ENCODE results near the gene CCDC70.

The CCDC70 gene

DNA sequence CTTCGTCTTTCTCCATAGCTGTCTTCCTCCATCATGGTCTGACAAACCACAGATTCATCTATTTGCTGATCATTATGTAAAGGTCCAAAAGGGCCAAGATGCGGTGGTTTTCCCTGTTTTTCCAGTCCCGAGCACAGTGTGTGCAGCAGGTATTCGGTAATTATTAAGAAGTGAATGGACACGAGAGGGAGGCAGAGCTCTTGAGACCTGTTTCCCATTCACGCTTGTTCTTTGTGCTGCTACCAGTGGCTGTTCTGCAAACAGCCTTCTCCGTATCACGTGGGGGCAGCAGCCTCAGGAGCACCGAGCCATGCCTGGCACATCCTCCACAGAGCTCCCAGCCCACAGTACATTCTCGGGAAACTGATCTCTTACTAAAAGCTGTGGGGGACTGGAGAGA is 50.3 kb downstream of the CCDC70 start:
- no peak for DNase-seq

- no peak for DNase-seq
These were observed 50.9 kb downstream of the CCDC70 start for GRCh38 chr13:51912511-51913225.

DNA sequence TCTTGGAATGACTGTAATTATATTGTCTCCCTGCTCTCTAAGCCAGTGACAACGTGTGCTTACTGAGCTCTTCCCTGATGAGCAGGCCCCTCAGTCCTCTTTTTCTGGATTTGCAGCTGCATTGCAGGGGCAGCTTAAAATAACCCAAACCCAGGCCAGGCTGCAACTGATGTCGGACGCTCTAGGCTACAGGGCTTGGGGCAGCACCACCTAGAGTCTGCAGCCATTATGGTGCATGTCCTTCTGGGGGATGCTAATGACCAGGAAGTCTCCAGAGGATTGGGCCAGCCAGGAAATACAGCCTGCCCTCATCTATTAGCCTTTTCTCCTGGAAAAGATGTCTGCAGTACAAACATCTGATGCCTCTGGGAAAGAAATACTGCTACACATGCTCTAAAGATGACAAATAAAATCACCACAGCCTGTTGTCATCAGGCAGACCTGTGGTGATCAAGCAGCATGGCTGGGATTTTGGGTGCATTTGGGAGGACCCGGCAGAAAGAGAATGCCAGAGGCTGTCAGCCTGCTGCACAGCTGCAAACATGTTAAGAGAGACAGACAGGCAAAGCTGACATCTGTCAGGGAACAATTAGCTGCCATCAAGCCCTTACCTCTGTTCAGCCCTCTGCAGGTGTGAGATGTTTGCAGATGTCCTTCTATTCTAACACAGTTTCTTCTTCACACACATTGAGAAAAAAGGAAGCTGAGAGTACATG is 51.8 kb downstream of the CCDC70 start:
- DNase-seq: no peak

- DNase-seq: no peak
These were observed 52.3 kb downstream of the CCDC70 start for GRCh38 chr13:51914137-51914493.
